GM12892 (cell line): ENCODE measurements around the gene STK36.

ENCODE experiments used
- POLR2A ChIP-seq: IDR thresholded peaks from 2 replicates; pipeline ENCODE4 v1.6.1; 2011; ENCODE audit warnings: low read depth, low read length, control low read depth
- POLR2AphosphoS5 ChIP-seq: IDR thresholded peaks from 2 replicates; pipeline ENCODE4 v1.6.1; 2011; ENCODE audit warnings: low read depth, low read length, control low read depth
- TAF1 ChIP-seq: IDR thresholded peaks from 2 replicates; pipeline ENCODE4 v1.6.1; 2011; ENCODE audit warnings: low read depth, mild to moderate bottlenecking, control low read depth, low read length, borderline replicate concordance

DNA sequence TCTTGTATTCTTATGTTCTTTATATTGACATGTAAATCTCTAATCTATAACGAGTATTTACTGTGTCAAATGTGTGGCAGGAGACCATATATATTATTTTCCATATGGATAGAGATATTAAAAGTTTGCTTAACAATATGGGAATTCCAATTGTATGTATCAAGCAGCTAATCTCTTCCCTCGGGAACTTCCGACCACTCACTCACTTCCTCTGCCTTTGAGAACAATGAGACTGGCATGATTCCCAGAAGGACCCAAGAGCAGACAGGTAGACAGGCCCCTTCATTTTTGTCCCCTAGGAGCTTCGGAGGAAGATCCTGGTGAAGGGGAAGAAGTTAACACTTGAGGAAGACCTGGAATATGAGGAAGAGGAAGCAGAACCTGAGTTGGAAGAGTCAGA, 40.0 kb upstream of the STK36 start:
- TF ChIP-seq POLR2A, result no peak
- TF ChIP-seq POLR2AphosphoS5, result no peak
- TF ChIP-seq TAF1, result no peak
